HG03095 (cell line): ENCODE data around the gene TET3.

Source experiments
- ATAC-seq: cut with Tn5 transposase; IDR thresholded peaks from one replicate; pipeline ENCODE4 v1.9.1; 2021; ENCODE audit warnings: moderate library complexity; ENCODE audit not compliant: unreplicated experiment

The TET3 gene

DNA sequence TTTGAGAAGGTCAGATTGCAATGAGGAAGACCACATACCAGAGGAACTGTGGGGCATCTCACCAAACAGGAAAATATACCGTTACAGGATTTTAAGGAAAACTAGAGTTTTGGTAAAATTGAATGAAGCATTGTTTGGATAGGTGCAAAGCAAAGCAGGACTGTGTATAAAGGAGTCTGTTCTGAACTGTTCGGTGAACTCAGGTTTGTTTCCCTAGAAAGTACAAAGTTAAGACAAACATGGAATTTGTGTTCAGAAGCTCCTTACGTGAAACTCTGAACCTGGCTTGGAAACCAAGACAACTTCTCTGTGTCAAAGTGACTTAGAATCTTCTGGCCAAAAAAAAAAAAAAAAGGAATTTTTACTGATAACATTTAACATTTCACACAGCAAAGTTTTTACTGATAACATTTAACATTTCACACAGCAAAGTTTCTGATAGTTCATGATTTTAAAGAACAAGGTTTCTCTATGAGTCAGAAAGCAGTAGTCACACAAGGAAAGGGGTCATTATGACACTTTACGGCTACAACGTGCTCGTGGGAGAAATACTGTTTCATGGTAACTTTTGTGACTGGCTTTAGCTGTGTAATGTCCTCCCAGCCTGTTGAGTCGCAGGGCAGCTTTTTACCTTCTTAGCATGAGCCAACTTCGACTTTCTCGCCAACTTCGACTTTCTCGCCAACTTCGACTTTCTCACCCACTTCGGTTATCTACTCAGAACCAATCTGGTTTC is 21.2 kb upstream of the TET3 start:
- ATAC-seq: no peak

DNA sequence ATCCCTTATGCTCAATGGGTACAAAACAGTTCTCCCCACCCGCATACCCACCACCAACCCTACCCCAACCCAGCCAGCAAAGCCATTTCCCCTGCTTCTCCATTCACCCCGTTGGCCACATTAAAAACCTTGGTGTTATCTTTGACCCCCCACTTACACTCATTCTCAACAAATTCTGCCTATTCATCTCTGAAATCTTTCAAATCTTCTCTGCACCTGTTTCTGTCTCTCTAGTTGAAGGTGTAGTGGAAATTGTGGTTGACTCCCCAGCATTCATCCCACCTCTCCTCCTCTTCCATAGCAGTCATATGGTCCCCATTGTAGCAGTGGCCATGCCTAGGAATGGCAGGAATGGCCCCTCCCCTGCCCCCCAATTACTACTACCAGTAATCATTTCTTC is 20.5 kb upstream of the TET3 start:
- ATAC-seq: no peak

DNA sequence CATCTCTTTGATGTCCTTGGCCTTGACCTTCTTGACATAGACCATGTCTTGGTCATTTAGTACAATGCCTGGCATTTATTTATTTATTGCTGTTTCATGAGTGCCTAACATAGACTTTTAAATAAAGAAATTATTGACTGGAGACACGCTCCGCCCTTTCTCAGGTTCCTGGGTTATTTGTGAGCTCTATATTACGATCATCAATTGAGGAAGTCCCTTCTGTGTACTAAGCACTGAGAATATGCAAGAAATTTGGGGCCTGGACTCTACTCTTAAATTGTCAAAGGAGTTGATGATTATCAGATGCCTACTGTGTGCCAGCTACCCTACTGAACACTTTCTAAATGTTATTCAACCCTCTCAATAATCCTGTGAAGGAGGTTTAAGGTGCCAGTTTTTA is 19.7 kb upstream of the TET3 start:
- ATAC-seq: no peak

DNA sequence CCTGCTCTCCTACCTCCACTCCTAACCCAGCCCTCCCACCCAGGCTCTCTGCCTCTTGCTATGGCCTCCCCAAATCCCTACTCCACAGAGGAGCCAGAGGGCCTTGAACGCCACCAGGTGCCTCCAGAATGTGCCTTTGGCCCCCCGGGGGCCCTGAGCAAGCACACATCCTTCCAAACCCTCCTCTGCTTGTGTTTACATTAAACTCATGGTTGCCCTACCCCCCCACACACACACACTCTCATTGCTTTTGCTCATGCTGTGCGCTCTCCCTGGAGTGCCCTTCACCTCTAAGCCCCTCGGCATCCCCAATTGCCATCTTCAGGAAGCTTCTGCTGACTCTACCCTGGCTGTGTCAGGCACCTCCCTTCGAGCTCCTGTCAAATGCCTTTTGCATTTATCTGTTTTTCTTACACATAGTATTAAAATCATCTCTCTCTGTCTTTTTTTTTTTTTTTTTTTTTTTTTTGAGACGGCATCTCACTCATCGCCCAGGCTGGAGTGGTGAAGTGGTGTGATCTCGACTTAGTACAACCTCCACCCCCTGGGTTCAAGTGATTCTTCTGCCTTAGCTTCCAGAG is 16.3 kb upstream of the TET3 start:
- no peak for ATAC-seq

DNA sequence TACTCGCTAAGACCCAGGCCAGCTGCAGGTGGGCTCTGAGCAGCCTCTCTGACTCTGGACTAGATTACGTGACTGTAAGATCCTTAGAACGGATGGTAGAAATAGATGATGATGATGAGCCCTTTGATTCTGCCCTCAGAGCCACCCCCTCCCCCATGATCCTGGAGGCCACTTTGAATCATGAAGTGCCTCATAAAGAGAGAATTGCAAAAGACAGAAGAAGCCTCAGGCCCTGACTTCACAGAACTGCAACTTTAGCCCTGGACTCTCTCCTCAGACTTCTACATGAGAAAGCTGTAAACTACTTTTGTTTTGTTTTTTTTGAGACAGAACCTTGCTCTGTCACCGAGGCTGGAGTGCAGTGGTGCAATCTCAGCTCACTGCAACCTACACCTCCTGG is 15.4 kb upstream of the TET3 start:
- no peak for ATAC-seq

DNA sequence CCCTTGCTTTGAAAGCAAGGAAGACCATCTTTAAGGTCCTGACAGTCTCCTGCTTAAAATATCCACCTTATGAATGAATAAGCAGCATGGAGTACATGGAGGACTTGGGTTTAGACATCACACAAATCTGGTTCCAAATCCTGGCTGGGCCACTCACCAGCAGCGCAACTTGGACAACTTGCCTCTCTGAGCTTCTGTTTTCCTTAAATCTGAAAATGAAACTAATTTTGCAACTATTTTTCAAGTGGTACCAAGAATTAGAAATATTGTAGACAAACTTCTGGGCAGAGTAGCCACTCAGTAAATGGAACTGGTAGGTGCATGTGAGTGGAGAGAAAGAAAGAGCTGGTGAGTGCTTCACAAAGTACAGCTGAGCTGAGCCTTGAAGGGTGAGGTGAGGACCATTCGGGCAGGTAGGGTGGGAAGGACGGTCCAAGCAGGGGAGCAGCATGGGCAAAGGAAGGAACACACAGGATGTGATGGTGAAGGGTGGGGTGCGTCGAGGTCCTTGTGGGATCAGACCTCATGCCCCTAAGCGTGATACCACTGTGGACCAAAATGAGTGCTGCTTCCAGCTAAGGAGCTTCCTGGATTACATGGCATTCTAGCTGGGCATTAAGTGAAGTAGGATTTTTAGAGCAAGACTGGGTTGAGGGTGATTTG is 14.4 kb upstream of the TET3 start:
- ATAC-seq: no peak

DNA sequence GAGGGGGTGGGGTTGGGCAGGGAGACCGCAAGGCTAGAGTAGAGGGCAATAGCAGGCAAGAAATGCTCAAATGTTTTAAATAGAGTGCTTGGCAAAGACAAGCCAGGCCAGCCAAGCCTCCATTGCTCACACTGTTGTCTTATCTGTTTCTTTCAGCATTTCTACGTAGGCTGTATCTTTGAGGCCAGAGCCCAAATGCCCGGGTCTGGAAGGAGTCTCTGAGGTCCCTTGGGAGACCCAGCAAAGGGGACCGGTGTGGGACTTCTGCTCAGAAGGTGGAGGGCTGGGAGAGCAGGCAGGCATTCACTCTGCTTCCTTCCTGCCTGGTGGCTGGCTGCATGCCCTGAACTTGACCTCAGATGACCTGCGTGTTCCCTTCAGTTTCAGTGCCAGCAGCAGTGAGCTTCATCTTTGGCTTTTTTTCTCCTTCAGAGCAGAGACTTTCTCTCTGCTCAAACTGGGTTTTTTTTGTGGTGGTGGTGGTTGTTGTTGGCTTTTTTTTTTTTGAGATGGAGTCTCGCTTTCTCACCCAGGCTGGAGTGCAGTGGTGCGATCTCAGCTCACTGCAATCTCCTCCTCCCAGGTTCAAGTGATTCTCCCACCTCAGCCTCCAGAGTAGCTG is 13.7 kb upstream of the TET3 start:
- ATAC-seq: peak; percentile 57

DNA sequence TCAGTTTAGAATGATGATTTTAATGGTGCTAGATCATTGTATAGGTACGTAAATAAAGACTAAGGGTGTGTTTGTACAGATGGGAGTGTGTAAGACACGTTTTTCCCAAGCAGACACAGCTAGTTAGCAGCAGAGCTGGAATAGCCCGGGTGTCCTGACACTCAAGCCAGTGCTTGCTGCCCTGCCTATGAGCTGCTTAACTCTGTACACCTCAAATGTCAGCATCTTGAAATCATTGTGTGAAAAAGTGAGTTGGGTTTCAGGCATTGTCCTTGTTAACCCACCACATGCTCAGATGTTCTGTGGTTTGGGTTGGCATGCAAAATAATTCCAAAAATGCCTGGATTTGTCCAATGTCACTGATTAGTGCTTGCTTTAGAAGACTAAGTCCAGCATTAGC is 13.0 kb upstream of the TET3 start:
- no peak for ATAC-seq

DNA sequence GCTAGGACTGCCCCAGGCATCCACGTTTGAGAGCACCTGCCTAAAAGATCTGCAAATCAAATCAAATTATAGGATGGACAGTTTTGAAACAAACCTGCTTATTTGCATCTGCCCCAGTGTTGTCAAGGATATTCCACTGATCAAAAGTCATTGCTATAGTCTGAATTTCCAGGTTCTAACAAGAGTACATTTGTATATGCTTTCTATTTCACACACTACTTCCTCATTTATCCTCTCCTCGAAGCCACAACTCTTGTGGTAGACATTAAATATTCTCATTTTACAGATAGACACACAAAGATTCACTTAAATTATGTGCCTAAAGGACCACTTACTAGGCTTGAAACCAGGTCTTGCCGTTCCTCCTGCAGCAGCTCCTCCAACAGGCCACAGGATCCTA is 11.9 kb upstream of the TET3 start:
- ATAC-seq: no peak

DNA sequence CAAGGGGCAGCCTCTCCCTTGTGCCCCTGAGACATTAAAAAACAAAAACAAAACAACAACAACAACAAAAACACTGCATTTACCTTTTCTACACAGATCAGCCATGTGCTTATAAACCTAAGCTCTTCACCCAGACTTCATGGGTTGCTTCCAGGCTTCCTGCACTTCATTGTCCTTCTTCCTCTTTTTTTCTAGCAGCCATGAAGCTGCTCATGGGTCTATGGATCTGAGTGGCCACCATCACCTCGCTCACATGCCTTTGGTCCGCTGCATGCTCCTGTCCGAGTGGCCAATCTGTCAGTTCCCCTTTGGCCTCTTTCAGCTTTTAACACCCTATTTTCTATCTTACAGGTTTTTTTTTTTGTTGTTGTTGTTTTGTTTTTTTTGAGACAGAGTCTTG is 9.0 kb upstream of the TET3 start:
- ATAC-seq: no peak

DNA sequence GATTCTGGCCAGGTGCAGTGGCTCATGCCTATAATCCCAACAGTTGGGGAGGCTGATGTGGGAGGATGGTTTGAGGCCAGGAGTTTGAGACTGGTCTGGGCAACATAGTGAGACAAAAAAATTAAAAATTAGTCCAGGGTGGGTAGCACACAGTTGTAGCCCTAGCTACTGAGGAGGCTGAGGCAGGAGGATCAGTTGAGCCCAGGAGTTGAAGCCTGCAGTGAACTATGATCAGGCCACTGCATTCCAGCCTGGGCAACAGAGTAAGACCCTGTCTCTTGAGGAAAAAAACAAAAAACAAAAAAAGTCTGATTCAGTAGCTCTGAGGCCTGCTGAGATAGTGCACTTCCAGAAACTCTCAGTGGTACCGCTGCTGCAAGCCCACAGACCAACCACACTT is 7.9 kb upstream of the TET3 start:
- ATAC-seq: no peak

DNA sequence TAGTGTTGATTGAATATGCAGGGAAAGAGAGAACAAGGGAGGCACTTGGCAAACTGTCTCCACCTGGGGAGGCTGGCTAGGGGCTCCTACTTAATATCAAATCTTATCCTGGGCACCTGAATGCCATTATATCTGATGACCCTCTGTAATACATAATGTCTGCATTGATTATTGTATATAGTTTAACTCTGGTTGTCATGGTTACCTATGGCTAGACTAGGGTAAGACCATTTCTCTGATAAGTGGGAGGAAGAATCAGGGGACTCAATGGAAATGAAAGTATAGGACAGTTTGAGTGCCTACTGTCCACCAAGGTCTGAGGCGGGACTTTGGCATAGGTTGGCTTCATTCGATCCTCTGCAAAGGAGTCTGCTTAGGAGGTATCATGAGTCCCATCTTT is 7.2 kb upstream of the TET3 start:
- no peak for ATAC-seq

DNA sequence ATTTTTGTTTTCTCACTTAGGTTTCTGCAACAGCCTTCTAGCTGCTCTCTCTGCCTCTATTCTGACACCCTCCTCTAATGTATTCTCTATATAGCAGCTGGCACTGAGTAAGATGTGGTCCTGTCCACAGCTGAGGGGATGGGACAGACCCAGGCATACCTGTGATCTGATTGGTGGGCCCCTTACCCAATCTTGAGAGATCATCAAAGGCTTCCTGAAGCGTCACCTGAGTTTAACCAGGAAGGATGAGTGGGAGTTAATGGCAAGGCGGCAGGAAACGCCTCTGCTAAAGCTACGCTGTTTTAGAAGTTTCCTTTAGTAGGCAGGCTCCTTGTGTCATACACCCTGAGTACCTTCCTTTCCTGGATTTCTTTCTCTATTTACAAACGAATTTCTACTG is 5.7 kb upstream of the TET3 start:
- ATAC-seq: no peak

DNA sequence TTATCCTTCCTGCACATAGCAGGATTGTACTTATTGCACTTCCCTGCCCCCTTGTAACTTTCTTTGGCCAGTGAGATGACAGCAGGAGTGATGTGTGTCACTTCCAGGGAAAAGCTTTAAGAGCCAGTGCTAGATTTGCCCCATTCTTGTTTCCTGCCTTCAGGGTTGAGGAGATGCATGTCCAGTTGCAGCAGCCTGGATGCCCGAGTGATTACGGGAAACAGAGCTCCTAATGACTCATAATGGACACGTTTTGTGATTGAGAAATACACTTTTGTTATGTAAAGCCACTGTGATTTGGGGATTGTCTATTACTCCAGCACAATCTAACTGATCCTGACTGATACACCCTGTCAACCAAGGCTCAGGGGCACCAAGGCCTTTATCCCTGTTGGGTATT is 5.0 kb upstream of the TET3 start:
- ATAC-seq: no peak

DNA sequence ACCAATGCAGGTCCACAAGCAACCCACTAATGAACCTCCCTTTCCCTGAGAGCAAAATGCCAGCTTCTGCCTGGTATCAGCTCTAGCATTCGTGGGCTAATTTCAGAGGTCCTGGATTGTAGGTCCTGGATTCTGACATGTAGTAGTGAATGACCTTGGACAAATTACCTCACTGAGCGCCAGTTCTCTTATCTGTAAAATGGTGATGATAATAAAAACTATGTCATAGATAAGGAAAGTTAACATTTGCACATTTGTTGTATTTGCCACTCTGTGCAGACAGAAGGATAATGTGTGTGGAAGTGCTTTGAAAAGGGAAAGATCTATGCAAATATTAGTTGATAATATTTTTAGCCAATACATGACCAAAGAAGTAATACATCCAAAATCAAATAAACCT is 4.1 kb upstream of the TET3 start:
- no peak for ATAC-seq

DNA sequence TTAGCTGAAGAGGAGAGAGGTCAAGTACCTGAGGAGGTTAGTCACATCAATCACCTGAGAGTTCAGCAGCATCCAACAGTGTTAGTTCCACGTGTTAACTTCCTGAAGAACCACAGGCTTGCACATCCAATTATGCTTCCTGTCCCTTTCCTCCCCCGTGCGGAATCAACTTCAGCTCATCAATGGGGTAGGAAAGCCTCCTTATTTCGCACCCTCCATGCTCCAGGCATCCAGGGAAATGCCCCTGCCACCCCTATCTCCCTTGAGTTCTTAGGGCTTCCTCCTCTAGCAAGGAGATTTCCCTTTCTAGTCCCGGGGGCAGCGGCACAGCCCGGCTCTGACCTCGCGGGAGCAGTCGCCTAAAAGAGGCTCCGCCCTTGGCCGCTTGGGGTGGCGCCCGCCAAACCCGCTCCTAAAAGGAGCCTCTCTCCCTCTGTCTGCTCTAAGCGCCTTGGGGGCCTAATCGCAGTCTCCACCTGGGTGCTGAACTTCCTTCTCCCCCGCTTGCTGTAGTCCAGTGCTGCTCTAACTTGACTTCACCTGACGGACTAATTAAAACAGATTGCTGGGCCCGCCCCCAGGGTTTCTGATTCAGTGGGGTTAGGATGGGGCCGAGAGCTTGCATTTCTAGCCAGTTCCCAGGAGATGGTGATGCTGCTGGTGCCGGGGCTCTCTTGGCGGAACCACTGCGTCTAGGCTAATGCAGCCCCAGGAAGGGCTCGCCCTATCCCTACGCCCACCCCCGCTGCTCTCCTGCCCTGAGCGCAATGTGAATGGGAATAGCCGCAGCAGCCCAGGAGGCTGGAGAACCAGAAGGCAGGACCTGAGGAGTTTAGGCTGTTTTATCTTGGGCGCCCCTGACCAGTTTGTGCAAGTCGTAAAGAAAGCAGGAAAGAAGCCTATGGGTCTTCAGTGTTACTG is 3.4 kb upstream of the TET3 start:
- no peak for ATAC-seq

DNA sequence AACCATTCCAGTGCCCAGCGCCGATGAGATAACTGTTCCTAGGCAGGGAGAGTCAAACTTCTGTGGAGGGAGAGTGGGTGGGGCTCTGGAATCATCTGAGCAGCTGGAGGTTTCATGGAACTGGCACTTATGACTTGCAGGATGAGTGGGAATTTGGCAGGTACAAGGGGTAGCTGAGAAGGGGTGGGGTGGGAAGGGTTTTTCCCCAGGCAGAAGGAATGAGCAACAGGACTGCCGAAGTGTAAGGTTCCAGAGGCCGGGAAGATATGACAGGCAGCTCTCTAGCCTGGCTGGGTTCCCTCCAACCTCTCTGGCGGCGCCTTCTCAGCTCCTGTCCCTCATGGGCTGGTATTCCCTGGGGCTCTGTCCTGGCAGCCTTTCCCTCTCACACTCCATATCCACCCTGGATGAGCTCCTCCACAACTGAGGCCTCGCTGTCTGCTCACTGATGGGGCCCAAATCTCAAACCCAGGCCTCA is 2.5 kb upstream of the TET3 start:
- no peak for ATAC-seq

DNA sequence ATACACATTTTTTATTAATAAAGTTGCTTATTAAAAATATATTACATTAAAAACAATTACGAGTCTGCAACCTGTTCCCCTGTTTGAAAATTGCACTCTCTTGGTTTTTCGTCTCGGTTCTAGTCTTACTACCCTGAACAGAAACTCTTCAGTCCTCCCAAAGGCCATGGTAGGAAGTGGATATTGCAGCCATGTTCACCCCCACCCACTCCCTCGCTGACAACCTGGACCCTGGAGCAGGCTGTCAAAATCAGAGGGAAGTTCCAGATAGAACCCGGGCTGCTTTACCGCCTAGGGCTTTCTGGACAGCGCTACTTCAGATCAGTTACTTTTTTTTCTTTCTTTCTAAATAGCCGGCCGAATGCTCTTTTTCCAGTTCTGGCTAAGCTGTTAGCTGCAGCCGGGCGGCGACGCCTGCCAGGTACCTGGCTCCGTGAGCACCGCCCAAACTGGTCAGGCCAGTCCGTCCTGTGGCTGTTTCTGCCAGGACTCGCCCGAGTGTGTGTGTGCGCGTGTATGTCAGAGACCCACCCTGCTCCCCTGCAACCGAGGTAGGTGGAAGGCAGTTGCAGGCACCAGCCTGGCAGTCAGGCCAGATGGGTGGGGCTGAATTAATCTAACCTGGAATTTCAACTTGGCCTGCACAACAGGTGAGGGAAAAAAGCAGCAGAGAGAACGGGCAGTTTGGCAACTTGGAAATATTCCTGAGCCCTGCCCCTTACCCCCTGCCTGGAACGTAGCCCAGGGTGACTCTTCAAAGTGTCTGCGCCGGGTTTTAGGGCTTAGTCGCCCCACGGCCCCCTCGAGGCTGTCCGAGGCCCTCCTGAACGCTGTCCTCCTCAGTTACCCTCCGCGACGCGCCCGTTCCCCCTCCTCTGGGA is 1.1 kb upstream of the TET3 start:
- ATAC-seq: no peak

DNA sequence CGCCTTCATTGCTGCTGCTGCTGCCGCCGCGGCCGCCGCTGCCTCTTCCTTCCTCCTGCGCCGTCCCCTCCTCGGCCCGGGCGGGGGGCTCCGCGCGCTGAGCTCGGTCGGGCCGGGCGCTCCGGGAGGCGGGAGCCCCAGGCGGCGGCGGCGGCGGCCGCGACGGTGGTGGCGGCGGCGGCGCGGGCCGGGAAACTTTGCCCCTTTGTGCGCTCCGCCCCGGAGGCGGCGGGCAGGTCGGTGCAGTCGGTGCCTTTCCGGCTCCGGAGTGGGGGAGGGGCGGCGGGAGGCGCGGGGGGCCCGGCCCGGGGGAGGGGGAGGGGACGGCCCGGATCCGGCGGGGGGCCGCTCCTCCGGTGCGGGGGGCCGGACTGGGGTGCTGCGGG is 205 bp downstream of the TET3 start:
- ATAC-seq: peak; percentile 9
